Ovary (tissue), 9 donors: ENCODE results near the gene PRDM16. TPM values are rescaled to one million over a fixed set of nuclear protein-coding genes. Genes with fewer than 3 reads are reported as not detected.

Source experiments
- DNase-seq, 5 donors: peaks; one replicate each; pipeline ENCODE4 v3.0.0-alpha.2; 2019 to 2020
- H3K27ac ChIP-seq, 2 donors: fragments of 200-600 bp; one replicate each; pipeline versions ENCODE4 v1.5.1 to v1.8.0; 2019 to 2022
- H3K27me3 ChIP-seq: fragments of 200-600 bp; one replicate; pipeline ENCODE4 v1.8.0; 2022
- H3K36me3 ChIP-seq: fragments of 200-600 bp; sonication (generic); one replicate; pipeline ENCODE4 v1.5.1; 2019
- H3K4me1 ChIP-seq: one replicate; pipeline ENCODE4 v1.8.1; 2013; ENCODE audit warnings: mild to moderate bottlenecking, moderate library complexity; ENCODE audit not compliant: insufficient read depth
- H3K4me3 ChIP-seq: fragments of 200-600 bp; sonication (generic); one replicate; pipeline ENCODE4 v1.5.1; 2017
- H3K9me3 ChIP-seq, 2 donors: fragments of 200-600 bp in 1 of 2; sonication (generic) in 1 of 2; one replicate each; pipeline versions ENCODE4 v1.5.1 to v1.8.1; 2013 to 2019; ENCODE audit warnings: mild to moderate bottlenecking in 1 of 2, moderate library complexity in 1 of 2
- EP300 ChIP-seq: sonication (generic); formaldehyde crosslinking; IDR thresholded peaks from one replicate; pipeline ENCODE4 v1.6.1; 2017; ENCODE audit warnings: antibody characterized with exemption
- POLR2A ChIP-seq: fragments of 450-650 bp; IDR thresholded peaks from one replicate; pipeline ENCODE4 v1.6.1; 2017; ENCODE audit warnings: antibody characterized with exemption, mild to moderate bottlenecking, moderate library complexity
- WGBS, 3 donors: extraction: QIAGEN DNeasy Blood & Tissue Kit in 1 of 3; methylation state at CpG; one replicate each; pipeline versions ENCODE4 v1.1.5 to v1.1.7; 2013 to 2017; 5-methylcytosine and 5-hydroxymethylcytosine counted together
- intact Hi-C, 4 donors: fragments of 100-400 bp; cut with DNase I; formaldehyde crosslinking; loops; one replicate each; pipeline versions ENCODE4 v1.11.0 to v1.15.1; 2022 to 2023
- polyA plus RNA-seq, 2 donors: library from polyadenylated mRNA; stranded (reverse); fragments of 200-250 nt in 1 of 2; fragments of 350-450 nt in 1 of 2; fragmentation: Illumina TruSeq in 1 of 2; extraction: RNeasy Lipid Tissue Mini Kit (QIAGEN cat#74804) in 1 of 2; gene quantifications; one replicate each; pipeline ENCODE4 v1.2.3, GENCODE V29; 2013 to 2014
- total RNA-seq, 7 donors: library from RNA; depleted of rRNA in 2 of 7; stranded (reverse); fragments of >200 nt in 2 of 7; fragmentation: NEBNext Ultra II Directional in 3 of 7; extraction: Animal tissue kit (Norgen Biotek cat#: 25700) in 3 of 7; gene quantifications; one replicate each; pipeline versions ENCODE4 v1.1.0 to v1.2.4, GENCODE V29; 2016 to 2023
- TF ChIP-seq, protein P1 (sequence below), 3 donors: fragments of 450-650 bp in 2 of 3; fragments of 200-600 bp in 1 of 3; IDR thresholded peaks; one replicate each; pipeline versions ENCODE4 v1.5.1 to v1.8.0; 2016 to 2022; ENCODE audit warnings: antibody characterized with exemption in 3 of 3, mild to moderate bottlenecking in 1 of 3
- donor health status: DM: no; HTN: no; CAD: no; lungs with moderate emphysema.
- donor health status: DM: no; HTN: no; CAD: no.
- donor health status: Bipolar disorder and iron deficiency.
- donor health status: DM: yes; HTN: yes; CAD: no.
- donor health status: DM: no; HTN: no; CAD: no.
- donor health status: DM: yes; HTN: yes; CAD: no.

Gene PRDM16
- total and polyA plus RNA-seq, 9 donors, result 1.1 to 17.3 (median 3.9) TPM

DNA sequence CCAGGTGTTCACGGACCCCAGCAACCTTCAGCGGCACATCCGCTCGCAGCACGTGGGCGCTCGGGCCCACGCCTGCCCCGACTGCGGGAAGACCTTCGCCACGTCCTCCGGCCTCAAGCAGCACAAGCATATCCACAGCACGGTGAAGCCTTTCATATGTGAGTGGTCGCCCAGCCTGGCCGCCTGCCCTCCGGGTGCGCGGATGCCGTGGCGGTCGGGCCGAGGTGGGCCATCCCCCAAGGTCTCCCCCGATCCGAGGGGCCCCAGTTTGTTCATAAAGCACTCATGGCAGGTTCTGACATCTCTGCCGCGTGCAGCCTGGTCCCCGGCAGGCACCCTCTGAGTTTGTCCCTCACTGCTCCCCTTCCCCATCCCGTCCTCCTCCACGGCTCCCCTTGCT is 336.5 kb downstream of the PRDM16 start:
- intact Hi-C loops, result loop anchor here in 3 of 4 donors (5.0 kb wide), 3 partner anchors 333 to 393 kb away; no protein-coding TSS in a partner anchor
- Histone ChIP-seq H3K36me3 (no peaks in the 10 kb centered on the region), H3K4me3 (no peak overlapping the region), H3K4me1 (peaks cover 10% of the 10 kb centered on the region), H3K27me3 (no peaks in the 10 kb centered on the region), H3K27ac (no peak overlapping the region), H3K9me3 (no peaks in the 10 kb centered on the region)
- no peak for DNase-seq
- TF ChIP-seq POLR2A (no peak), EP300 (no peak)
- TF ChIP-seq, protein P1, sequence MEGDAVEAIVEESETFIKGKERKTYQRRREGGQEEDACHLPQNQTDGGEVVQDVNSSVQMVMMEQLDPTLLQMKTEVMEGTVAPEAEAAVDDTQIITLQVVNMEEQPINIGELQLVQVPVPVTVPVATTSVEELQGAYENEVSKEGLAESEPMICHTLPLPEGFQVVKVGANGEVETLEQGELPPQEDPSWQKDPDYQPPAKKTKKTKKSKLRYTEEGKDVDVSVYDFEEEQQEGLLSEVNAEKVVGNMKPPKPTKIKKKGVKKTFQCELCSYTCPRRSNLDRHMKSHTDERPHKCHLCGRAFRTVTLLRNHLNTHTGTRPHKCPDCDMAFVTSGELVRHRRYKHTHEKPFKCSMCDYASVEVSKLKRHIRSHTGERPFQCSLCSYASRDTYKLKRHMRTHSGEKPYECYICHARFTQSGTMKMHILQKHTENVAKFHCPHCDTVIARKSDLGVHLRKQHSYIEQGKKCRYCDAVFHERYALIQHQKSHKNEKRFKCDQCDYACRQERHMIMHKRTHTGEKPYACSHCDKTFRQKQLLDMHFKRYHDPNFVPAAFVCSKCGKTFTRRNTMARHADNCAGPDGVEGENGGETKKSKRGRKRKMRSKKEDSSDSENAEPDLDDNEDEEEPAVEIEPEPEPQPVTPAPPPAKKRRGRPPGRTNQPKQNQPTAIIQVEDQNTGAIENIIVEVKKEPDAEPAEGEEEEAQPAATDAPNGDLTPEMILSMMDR (IDR thresholded peaks at IDR 0.05), result no peak
- WGBS, 3 donors, result 89% methylated on average over 30 of the region's 30 CpGs

DNA sequence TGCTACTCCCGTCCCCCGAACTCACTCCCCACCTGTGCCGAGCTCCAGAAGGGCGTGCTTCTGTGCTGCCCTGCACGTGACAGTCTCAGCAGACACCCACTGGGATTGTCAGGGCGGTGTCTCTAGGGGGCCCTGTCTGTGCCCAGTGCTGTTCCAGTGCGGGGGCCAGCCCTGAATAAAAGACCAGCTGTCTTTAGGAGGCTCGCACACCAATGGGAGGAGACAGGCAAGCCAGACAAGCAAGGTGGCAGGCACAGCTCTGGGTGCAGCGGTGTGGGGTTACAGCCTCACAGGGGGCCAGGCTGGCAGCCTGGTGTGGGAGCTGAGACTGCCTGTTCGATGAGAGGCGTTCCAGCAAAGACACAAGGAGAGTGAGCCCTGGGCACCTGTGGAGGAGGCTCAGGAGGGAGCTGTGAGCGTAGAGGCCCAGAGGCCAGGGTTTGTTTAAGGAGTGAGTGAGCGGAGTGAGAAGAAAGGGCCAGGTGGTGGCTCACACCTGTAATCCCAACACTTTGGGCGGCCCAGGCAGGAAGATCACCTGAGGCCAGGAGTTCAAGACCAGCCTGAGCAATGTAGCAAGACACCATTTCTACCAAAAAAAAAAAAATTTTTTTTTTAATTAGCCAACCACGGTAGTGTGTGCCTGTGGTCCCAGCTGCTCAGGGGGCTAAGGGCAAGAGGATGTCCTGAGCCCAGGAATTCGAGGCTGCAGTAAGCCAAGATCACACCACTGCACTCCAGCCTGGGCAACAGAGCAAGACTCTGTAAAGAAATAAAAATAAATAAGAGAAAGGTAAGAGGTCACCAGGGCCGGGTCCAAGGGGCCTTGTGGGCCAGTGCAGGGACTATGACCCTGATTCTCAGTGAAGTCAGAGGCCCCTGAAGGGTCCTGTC is 337.2 kb downstream of the PRDM16 start:
- Histone ChIP-seq H3K4me1 (peaks cover 10% of the 10 kb centered on the region), H3K4me3 (no peak overlapping the region), H3K27me3 (no peaks in the 10 kb centered on the region), H3K9me3 (no peaks in the 10 kb centered on the region), H3K36me3 (no peaks in the 10 kb centered on the region), H3K27ac (no peak overlapping the region)
- DNase-seq, result no peak
- TF ChIP-seq, protein P1 (IDR thresholded peaks at IDR 0.05), result no peak
- TF ChIP-seq POLR2A (no peak), EP300 (no peak)
- intact Hi-C loops, result loop anchor here in 3 of 4 donors (5.0 kb wide), 3 partner anchors 334 to 394 kb away; no protein-coding TSS in a partner anchor
- 81 to 84% (median 83%) methylated on average over 17 of the region's 17 CpGs for WGBS, 3 donors

DNA sequence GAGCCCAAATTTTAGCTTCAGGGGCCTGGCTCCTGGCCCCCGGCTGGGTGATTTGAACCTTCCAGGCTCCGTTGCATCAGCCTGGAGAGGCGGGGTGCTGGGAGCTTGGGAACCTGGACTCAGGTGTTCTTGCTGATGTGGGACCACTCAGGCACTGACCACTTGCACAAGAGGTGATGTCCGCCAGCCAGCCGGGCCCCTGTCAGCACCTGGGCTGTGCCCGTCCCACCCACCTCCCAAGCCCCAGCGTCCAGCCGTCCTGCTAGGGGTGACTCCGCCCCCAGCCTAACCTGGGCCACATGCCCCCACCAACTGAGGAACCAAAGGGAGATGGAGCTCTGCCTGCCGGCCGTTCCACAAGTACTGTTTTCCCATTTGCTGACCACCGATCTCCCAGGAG is 338.0 kb downstream of the PRDM16 start:
- TF ChIP-seq EP300, result no peak
- TF ChIP-seq, protein P1 (IDR thresholded peaks at IDR 0.05), result no peak
- TF ChIP-seq POLR2A, result no peak
- Histone ChIP-seq H3K4me1 (peaks cover 7% of the 10 kb centered on the region), H3K4me3 (no peak overlapping the region), H3K27ac (no peak overlapping the region), H3K36me3 (no peaks in the 10 kb centered on the region), H3K9me3 (no peaks in the 10 kb centered on the region), H3K27me3 (no peaks in the 10 kb centered on the region)
- no peak for DNase-seq
- 87 to 89% (median 89%) methylated on average over 11 to 12 of the region's 12 CpGs for WGBS, 3 donors
- intact Hi-C loops, result loop anchor here in 3 of 4 donors (5.0 kb wide), 3 partner anchors 335 to 395 kb away; no protein-coding TSS in a partner anchor

DNA sequence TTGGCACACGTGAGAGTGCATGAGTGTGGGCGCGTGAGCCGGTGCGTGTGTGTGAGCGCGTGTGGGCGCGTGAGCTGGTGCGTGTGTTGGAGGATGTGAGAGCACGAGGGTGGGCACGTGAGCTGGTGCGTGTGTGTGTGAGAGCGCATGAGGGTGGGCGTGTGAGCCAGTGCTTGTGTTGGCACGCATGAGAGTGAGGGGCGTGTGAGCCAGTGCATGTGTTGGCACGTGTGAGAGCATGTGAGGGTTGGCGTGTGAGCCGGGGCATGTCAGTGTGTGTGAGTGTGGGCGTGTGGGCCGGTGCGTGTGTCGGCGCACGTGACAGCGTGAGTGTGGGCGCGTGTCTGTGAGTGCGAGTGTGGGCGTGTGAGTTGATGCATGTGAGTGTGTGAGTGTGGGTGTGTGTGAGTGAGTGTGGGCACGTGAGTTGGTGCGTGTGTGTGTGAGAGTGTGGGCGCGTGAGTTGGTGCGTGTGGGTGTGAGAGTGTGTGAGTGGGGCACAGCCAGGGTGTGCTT is 339.8 kb downstream of the PRDM16 start:
- Histone ChIP-seq H3K9me3 (no peaks in the 10 kb centered on the region), H3K27ac (no peak overlapping the region), H3K4me1 (peaks cover 2% of the 10 kb centered on the region), H3K27me3 (no peaks in the 10 kb centered on the region), H3K36me3 (no peaks in the 10 kb centered on the region), H3K4me3 (no peak overlapping the region)
- intact Hi-C loops, result loop anchor here in 3 of 4 donors (5.0 kb wide), 3 partner anchors 337 to 397 kb away; no protein-coding TSS in a partner anchor
- no peak for TF ChIP-seq POLR2A
- no peak for TF ChIP-seq EP300
- TF ChIP-seq, protein P1 (IDR thresholded peaks at IDR 0.05), result no peak
- WGBS, 3 donors, result 87 to 89% (median 88%) methylated on average over 36 of the region's 36 CpGs
- no peak for DNase-seq
